Measurements from ENCODE around the gene GDF9. TPM values are rescaled to one million over a fixed set of nuclear protein-coding genes. Genes with fewer than 3 reads are reported as not detected.

The GDF9 gene
- total RNA-seq, 1 experiment from 2014 or later = 0.59 TPM

DNA sequence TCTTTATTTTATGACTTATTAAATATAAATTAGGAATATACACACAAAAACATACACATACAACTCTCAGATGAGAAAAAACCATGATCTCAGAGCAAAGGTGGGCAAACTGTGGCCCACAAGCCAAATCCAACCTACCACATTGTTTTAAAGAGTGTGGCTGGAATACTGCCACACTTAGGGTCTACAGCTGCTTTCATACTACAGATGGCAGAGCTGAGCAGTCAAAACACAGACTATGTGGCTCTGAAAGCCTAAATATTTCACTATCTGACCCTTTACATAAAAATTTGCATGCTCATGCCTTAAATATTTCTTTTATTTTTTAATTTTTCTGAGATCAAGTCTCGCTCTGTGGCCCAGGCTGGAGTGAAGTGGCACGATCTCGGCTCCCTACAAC, 35.5 kb upstream of the GDF9 start:
- Mint-ChIP-seq H3K36me3 (ENCODE audit: insufficient read depth, unreplicated experiment) (peaks cover 76% of the 10 kb centered on the region), H3K9me3 (ENCODE audit: unreplicated experiment) (no peaks in the 10 kb centered on the region), H3K27ac (ENCODE audit: unreplicated experiment) (no peak overlapping the region), H3K4me3 (ENCODE audit: unreplicated experiment) (no peak overlapping the region), H3K27me3 (ENCODE audit: insufficient read depth, unreplicated experiment) (no peaks in the 10 kb centered on the region), H3K4me1 (ENCODE audit: low read depth, unreplicated experiment) (no peaks in the 10 kb centered on the region)
- TF ChIP-seq, protein P1, sequence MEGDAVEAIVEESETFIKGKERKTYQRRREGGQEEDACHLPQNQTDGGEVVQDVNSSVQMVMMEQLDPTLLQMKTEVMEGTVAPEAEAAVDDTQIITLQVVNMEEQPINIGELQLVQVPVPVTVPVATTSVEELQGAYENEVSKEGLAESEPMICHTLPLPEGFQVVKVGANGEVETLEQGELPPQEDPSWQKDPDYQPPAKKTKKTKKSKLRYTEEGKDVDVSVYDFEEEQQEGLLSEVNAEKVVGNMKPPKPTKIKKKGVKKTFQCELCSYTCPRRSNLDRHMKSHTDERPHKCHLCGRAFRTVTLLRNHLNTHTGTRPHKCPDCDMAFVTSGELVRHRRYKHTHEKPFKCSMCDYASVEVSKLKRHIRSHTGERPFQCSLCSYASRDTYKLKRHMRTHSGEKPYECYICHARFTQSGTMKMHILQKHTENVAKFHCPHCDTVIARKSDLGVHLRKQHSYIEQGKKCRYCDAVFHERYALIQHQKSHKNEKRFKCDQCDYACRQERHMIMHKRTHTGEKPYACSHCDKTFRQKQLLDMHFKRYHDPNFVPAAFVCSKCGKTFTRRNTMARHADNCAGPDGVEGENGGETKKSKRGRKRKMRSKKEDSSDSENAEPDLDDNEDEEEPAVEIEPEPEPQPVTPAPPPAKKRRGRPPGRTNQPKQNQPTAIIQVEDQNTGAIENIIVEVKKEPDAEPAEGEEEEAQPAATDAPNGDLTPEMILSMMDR (IDR thresholded peaks at IDR 0.05; ENCODE audit: insufficient read depth in 1 of 2, low read depth in 1 of 2, low read length in 1 of 2, severe bottlenecking in 1 of 2, unreplicated experiment in 1 of 2) = no peak
- no peaks in the 10 kb centered on the region for H3K4me1 ChIP-seq
- H3K27me3 ChIP-seq (replicated peaks; ENCODE audit: control insufficient read depth, insufficient read depth, low read length) = no peaks in the 10 kb centered on the region
- no peak for DNase-seq
- intact Hi-C loops (cut with micrococcal nuclease; ENCODE audit: unreplicated experiment) = loop anchor here (10.0 kb wide), 1 partner anchor 153 kb away; the partner anchor contains the start of gene HSPA4
- H3K36me3 ChIP-seq (ENCODE audit: control insufficient read depth, insufficient read depth, low read length) = no peaks in the 10 kb centered on the region
- H3K4me3 ChIP-seq (ENCODE audit: low read depth, low read length) = no peak overlapping the region
- ChIA-PET POLR2A (no interaction called here), CTCF (no interaction called here)
- BruUV-seq (replicated peaks) = no TSS peak
- H3K9me3 ChIP-seq = no peaks in the 10 kb centered on the region

DNA sequence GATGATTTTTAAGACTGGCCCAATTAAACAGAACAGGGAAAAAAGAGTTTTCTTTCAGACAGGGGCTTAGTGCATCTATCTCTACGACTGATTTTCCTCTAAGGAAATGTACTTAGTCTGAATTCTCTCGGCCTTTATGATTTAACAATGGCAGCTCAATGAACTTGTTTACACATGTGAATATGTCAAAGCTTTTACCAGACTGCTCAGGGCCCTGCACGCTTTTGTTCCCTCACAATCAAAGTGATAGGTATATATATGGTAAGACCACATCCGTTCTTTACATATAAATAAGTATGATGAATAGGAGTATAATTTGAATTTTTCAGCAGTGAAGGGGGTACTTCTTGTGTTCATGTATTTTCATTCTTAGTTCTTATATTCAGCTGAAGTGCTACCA, 34.8 kb upstream of the GDF9 start:
- CTCF ChIA-PET = no interaction called here
- H3K9me3 Mint-ChIP-seq (ENCODE audit: unreplicated experiment) = no peaks in the 10 kb centered on the region
- DNase-seq = no peak
- Histone ChIP-seq H3K4me3 (ENCODE audit: low read depth, low read length) (no peak overlapping the region), H3K9me3 (no peaks in the 10 kb centered on the region), H3K36me3 (ENCODE audit: control insufficient read depth, insufficient read depth, low read length) (no peaks in the 10 kb centered on the region), H3K27me3 (replicated peaks; ENCODE audit: control insufficient read depth, insufficient read depth, low read length) (no peaks in the 10 kb centered on the region), H3K4me1 (no peaks in the 10 kb centered on the region)
- H3K27me3 Mint-ChIP-seq (ENCODE audit: insufficient read depth, unreplicated experiment) = no peaks in the 10 kb centered on the region
- H3K4me3 Mint-ChIP-seq (ENCODE audit: unreplicated experiment) = no peak overlapping the region
- H3K27ac Mint-ChIP-seq (ENCODE audit: unreplicated experiment) = no peak overlapping the region
- H3K36me3 Mint-ChIP-seq (ENCODE audit: insufficient read depth, unreplicated experiment) = peaks cover 81% of the 10 kb centered on the region
- TF ChIP-seq, protein P1 (IDR thresholded peaks at IDR 0.05; ENCODE audit: insufficient read depth in 1 of 2, low read depth in 1 of 2, low read length in 1 of 2, severe bottlenecking in 1 of 2, unreplicated experiment in 1 of 2) = no peak
- no peaks in the 10 kb centered on the region for H3K4me1 Mint-ChIP-seq (ENCODE audit: low read depth, unreplicated experiment)
- intact Hi-C loops (cut with micrococcal nuclease; ENCODE audit: unreplicated experiment) = loop anchor here (10.0 kb wide), 1 partner anchor 154 kb away; the partner anchor contains the start of gene HSPA4
- POLR2A ChIA-PET = no interaction called here
- TSS peak; percentile 8 for BruUV-seq (replicated peaks)

DNA sequence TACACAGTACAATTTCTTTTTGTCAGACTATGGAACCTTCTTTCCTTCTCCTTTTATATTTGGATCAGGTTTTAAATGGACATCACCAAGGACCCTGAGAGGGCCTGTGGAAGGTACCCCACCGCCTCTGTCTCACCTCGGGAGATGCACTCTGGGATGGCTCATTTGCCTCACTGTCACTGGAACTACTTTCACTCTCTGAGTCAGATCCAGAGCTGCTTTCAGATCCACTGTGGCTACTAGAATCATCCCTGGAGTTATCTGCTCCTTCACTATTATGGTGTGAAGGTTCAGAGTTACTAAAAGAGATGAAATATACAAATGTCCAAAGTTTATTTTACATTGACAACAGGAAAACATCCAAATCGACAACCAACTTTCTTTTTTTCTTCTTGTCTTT, 31.8 kb upstream of the GDF9 start:
- no peak for DNase-seq
- Mint-ChIP-seq H3K27me3 (ENCODE audit: insufficient read depth, unreplicated experiment) (no peaks in the 10 kb centered on the region), H3K4me3 (ENCODE audit: unreplicated experiment) (no peak overlapping the region), H3K9me3 (ENCODE audit: unreplicated experiment) (no peaks in the 10 kb centered on the region), H3K36me3 (ENCODE audit: insufficient read depth, unreplicated experiment) (peaks cover 80% of the 10 kb centered on the region), H3K27ac (ENCODE audit: unreplicated experiment) (no peak overlapping the region), H3K4me1 (ENCODE audit: low read depth, unreplicated experiment) (no peaks in the 10 kb centered on the region)
- Histone ChIP-seq H3K4me1 (no peaks in the 10 kb centered on the region), H3K9me3 (no peaks in the 10 kb centered on the region), H3K27me3 (replicated peaks; ENCODE audit: control insufficient read depth, insufficient read depth, low read length) (no peaks in the 10 kb centered on the region), H3K4me3 (ENCODE audit: low read depth, low read length) (no peak overlapping the region), H3K36me3 (ENCODE audit: control insufficient read depth, insufficient read depth, low read length) (no peaks in the 10 kb centered on the region)
- ChIA-PET POLR2A (no interaction called here), CTCF (no interaction called here)
- TF ChIP-seq, protein P1 (IDR thresholded peaks at IDR 0.05; ENCODE audit: insufficient read depth in 1 of 2, low read depth in 1 of 2, low read length in 1 of 2, severe bottlenecking in 1 of 2, unreplicated experiment in 1 of 2) = no peak
- intact Hi-C loops (cut with micrococcal nuclease; ENCODE audit: unreplicated experiment) = no loop called here
- no TSS peak for BruUV-seq (replicated peaks)

All from Caco-2 (cell line).